BJ (cell line): Measurements from ENCODE around the gene MRPS6. TPM values are rescaled to one million over a fixed set of nuclear protein-coding genes. Genes with fewer than 3 reads are reported as not detected.

Source experiments
- CTCF ChIA-PET: fragments of 350-600 bp; formaldehyde crosslinking; extraction: SDS; loops from one replicate; lab custom pipeline; 2021; ENCODE audit warnings: antibody characterized with exemption, inconsistent platforms; lab: Yijun Ruan, JAX
- POLR2A ChIA-PET: fragments of 300-600 bp; sonication (Branson Sonifier 250); formaldehyde crosslinking; extraction: SDS; loops from one replicate; lab custom pipeline; 2021; ENCODE audit warnings: antibody characterized with exemption; lab: Charles Lee
- DNase-seq: peaks from one replicate; pipeline ENCODE4 v3.0.0-alpha.2; 2011; ENCODE audit warnings: low read depth
- H3K27me3 ChIP-seq: 2 replicates; pipeline ENCODE4 v1.6.0; 2011; ENCODE audit warnings: low read length; ENCODE audit not compliant: control insufficient read depth, insufficient read depth
- H3K36me3 ChIP-seq: 2 replicates; pipeline ENCODE4 v1.5.1; 2011; ENCODE audit warnings: low read length; ENCODE audit not compliant: control insufficient read depth, insufficient read depth
- H3K4me3 ChIP-seq: 2 replicates; pipeline ENCODE4 v1.5.1; 2011; ENCODE audit warnings: low read depth, mild to moderate bottlenecking, control low read depth, low read length
- CTCF ChIP-seq: IDR thresholded peaks from 2 replicates; pipeline ENCODE4 v1.5.1; 2011; ENCODE audit warnings: low read depth, mild to moderate bottlenecking, control low read depth, inconsistent platforms, low read length, moderate library complexity; ENCODE audit not compliant: insufficient read depth
- polyA plus RNA-seq: library from polyadenylated mRNA; depleted of rRNA; stranded (reverse); fragments of >200 nt; gene quantifications from 2 replicates; pipeline ENCODE4 v1.2.3, GENCODE V29; 2011

The MRPS6 gene
- polyA plus RNA-seq, 1 experiment: 13.8 TPM

GRCh38 chr21:34029743-34030528 is 43.4 kb upstream of the MRPS6 start:
- Histone ChIP-seq H3K27me3 (no peaks in the 10 kb centered on the region), H3K36me3 (no peaks in the 10 kb centered on the region), H3K4me3 (no peak overlapping the region)
- TF ChIP-seq CTCF: no peak
- ChIA-PET POLR2A (no interaction called here), CTCF (interaction anchor here (0.6 to 0.7 kb wide), 2 partner anchors 28 to 172 kb away, joined by 3 read pairs; no protein-coding TSS in a partner anchor)
- no peak for DNase-seq

DNA sequence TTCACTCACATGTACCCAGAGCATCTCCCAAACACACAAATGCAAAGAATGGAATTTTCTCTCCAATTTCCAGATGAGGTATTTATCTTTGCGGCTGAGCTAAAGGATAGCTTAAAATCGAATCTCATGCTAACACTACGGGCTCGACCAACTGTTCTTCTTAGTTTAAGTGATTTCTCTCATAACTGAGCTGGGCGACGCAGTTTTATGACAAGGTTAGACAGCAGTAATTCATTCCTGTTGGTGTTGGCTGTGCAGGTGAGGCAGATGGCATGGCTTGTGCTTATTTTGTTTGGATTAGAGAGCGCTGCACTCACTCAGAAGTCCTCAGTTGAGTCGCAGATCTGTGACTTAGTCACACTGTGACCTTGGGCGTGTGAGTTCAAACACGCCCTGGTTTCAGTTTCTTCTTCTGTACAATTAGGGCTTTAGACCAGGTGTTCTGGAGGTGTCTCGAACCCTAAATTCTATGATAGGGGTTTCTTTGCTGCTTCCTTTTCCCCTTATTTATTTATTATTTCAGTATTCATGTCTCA is 41.5 kb upstream of the MRPS6 start:
- CTCF ChIA-PET: no interaction called here
- POLR2A ChIA-PET: no interaction called here

GRCh38 chr21:34034369-34035014 is 38.9 kb upstream of the MRPS6 start:
- H3K36me3 ChIP-seq: no peaks in the 10 kb centered on the region
- no peak overlapping the region for H3K4me3 ChIP-seq
- no peak for TF ChIP-seq CTCF
- H3K27me3 ChIP-seq: no peaks in the 10 kb centered on the region
- no peak for DNase-seq
- ChIA-PET CTCF (interaction anchor here (0.9 to 1.3 kb wide), 2 partner anchors 37 to 110 kb away, joined by 3 read pairs; no protein-coding TSS in a partner anchor), POLR2A (no interaction called here)

More for the DNA sequence above, 41.5 kb upstream of the MRPS6 start:
- Histone ChIP-seq H3K36me3 (no peaks in the 10 kb centered on the region), H3K27me3 (no peaks in the 10 kb centered on the region), H3K4me3 (no peak overlapping the region)
- no peak for TF ChIP-seq CTCF
- no peak for DNase-seq

- ChIA-PET CTCF (interaction anchor here (1.3 kb wide), 1 partner anchor 112 kb away, joined by 3 read pairs; no protein-coding TSS in a partner anchor), POLR2A (interaction anchor here (0.6 kb wide), 1 partner anchor 94 kb away, joined by 16 read pairs; no protein-coding TSS in a partner anchor)
- no peaks in the 10 kb centered on the region for H3K27me3 ChIP-seq
- H3K36me3 ChIP-seq: no peaks in the 10 kb centered on the region
- no peak overlapping the region for H3K4me3 ChIP-seq
- TF ChIP-seq CTCF: no peak
- DNase-seq: no peak
Measured at GRCh38 chr21:34035619-34036354, 37.6 kb upstream of the MRPS6 start.
